Measurements from ENCODE around the gene C1orf74.
A peak's percentile ranks its signal among the peaks of the same experiment; 100 is the strongest.

C1orf74 gene

GRCh38 chr1:209784265-209785169, at the start of gene C1orf74:
Gene C1orf74, minus strand, starts transcription at chr1:209784559. Its CDS starts 925 bp downstream, at chr1:209783634.
- DNase-seq = peak; percentile 98

DNA sequence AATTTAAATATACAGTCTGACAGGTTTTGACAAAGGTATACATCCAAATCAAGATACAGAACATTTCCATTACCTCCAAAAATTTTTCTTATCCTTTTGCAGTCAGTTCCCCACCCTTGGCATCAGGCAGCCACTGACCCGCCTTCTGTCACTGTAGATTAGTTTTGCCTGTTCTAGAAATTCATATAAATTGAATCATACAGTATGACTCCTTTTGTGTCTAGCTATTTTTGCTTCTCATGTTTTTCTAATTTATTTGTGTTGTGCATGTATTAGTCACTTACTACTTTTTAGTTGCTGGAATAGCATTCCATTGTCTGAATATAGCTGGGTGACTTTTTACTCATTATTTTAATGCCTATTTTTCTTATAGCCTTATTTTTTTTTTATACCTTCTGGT, 47.3 kb upstream of the C1orf74 start:
- DNase-seq = no peak

- DNase-seq = no peak
These were observed 46.4 kb upstream of the C1orf74 start for GRCh38 chr1:209830722-209831121.

DNA sequence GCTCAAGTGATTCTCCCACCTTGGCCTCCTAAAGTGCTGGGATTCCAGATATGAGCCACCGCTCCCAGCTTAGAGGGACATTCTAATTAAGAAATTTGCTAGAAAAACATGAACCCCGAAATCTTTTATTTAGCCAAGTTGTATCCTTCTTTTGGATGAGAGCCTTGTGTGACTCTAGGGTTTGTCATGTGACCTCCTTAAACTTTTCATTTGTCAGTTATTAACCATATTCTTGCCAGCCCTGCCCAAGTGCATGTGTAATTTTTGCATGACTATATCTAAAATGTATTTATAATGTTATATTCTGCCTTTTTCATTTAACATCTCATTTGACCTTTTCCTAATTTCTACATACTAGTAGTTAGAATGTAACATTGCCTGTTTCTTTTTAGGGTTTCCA, 45.4 kb upstream of the C1orf74 start:
- no peak for DNase-seq

GRCh38 chr1:209827384-209828262, 43.3 kb upstream of the C1orf74 start, which contains the start of gene UTP25:
Gene UTP25, plus strand, starts transcription at chr1:209827972. Its CDS starts 92 bp downstream, at chr1:209828064.
- peak; percentile 86 for DNase-seq

GRCh38 chr1:209825591-209826434, 41.5 kb upstream of the C1orf74 start:
- DNase-seq = no peak

DNA sequence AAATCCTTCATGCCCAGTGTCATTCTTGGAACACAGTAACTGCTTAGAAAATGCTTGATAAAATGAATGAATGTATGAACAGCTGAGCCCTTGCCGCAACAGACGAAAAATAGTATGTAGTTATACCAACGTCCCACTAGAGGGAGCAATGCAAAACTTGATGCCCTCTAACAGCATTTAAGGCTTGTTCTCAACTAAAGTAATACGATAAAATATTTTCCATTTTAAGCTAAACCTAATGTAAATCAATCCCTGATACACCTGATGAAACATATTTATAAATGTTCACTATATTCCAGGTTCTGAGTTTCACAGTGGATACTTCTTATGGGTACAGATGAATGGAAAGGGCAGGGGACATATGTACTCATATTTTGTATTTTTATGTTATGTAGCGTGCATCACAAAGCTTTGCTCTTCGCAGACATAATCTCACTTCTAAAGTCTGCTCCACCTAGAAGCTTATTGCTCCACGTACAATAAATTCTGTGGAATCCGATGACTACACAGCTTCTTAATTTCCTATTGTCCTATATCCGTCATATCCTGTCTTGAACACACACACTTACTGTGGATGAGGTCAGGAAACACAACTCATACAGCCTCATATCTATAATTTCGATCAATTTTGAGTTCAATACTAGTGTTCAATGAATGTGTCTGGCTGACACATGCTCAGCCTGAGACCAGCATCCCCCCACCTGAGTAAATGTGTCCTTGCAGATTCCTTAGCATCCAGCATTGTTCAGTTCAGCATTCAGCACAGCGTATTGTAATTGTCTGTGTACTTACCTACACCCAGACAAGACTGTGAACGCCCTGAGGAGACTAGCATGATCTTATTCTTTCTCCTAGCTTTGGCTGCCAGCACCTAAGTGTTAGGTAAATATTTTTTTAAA, 39.0 kb upstream of the C1orf74 start:
- no peak for DNase-seq

DNA sequence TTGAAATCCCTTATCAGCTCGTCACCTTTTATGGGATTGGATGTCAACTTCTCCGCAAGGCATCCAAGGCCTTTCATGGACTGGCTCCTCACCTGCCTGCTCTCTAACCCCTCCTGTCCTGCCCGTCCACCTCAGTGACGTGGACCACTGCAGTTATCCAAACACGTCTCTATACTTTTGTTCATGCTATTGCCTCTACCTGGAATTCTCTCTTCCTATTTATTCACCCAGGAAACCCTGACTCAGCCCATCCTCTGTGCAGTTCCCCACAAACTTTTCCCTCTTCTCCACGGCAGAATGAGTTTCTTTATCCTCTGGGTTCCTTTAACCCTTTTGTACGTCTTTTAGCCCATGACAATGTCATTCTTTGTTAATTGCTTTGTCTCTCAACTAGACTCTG, 38.3 kb upstream of the C1orf74 start:
- DNase-seq = no peak

GRCh38 chr1:209820986-209821385, 36.6 kb upstream of the C1orf74 start:
- DNase-seq = no peak

DNA sequence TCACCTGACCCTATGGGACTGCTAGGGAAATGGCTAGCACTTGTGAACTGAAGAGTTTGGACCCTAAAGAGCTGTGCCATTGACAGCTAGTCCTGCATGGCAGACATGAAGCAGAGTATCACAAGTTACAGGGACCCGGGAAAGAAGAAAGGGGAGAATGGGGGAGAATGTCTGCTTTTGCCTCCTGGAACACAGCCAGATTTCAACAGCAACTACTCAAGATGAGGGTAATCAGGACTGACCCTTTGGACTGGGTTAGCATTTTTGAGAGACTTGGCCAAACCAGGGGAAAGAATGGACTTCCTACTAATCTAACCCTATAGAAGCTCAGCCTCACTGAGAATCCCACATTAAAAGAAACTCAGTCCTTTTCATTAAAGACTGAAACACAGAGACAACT, 34.7 kb upstream of the C1orf74 start:
- DNase-seq = no peak

DNA sequence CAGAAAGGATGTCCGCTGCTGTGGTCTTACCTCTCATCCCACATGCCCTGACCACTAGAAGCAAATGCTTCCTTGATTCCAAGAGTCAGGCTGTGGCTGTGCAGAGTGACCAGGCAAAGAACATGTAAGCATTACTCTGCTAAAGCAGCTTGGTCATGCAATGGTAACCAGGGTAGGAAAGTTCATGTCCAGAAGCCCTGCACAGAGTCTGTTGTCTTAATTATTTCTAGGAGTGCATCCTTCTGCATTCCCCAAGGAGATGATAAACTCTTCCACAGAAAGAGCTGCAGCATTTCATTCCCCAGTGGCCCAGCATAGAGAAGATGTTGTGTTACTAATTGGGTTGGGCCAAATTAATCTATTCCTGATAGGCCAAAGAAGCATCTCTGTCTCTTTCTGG, 33.3 kb upstream of the C1orf74 start:
- DNase-seq = no peak

- no peak for DNase-seq
These were observed 32.6 kb upstream of the C1orf74 start for GRCh38 chr1:209816923-209817322.

DNA sequence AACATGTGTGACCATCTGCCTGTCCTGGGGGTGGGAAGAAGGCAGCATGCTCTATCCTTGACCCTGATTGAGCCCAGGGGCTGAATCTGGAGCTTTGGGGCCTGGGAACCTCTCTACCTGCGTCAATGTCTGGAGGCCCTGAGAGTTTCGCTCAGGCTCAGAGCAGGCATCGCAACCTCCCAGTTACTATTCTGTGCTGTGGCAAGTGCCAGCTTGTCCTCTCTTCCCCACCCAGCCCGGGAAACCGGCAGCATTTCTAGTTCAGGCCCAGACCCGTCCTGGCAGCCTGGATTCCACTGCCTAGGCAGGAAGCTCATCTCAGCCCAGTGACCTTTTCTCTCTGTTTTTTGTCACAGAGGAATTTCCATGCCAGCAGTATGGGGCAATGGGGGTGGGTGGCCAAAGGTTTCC, 31.6 kb upstream of the C1orf74 start:
- no peak for DNase-seq

DNA sequence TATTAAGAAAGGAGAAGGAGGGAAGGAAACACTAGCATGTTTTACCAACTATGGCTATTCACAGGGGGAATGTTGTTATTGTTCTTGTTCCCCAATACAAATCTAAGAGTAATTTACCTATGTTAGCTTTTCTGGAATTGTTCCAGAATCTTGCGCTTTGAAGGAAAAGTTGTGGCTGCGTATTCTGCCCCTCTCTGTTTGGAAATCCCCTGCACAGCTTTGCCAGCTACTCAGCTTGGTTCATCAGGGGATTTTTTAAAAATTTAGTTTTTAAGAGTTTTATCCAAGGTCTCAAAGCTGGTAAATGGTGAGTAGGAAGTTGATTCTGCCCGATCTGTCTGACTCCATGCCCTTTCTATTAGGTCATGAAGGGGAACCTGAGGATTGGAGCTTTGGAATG, 31.1 kb upstream of the C1orf74 start:
- no peak for DNase-seq

- no peak for DNase-seq
These were observed 29.5 kb upstream of the C1orf74 start for GRCh38 chr1:209813902-209814301.

GRCh38 chr1:209810783-209811182, 26.4 kb upstream of the C1orf74 start:
- DNase-seq = no peak

DNA sequence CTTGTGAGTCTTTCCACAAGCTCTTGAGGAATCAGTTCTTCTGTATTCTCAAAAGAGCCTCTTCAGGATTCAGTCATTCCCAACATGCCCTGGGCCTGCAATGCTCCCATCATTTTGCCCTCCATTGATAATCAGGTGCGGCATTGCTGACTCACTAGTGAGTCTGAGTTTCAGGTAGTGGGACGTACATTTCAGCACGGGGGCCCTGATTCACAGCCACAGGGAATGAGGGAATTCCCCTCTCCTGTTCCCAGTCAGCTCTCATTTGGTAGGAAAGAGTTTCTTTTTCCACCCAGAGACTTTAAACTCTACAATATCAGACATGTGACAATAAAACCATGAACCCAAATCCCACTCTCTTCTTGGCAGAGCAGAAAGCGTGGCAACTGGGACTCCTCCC, 25.3 kb upstream of the C1orf74 start:
- no peak for DNase-seq

DNA sequence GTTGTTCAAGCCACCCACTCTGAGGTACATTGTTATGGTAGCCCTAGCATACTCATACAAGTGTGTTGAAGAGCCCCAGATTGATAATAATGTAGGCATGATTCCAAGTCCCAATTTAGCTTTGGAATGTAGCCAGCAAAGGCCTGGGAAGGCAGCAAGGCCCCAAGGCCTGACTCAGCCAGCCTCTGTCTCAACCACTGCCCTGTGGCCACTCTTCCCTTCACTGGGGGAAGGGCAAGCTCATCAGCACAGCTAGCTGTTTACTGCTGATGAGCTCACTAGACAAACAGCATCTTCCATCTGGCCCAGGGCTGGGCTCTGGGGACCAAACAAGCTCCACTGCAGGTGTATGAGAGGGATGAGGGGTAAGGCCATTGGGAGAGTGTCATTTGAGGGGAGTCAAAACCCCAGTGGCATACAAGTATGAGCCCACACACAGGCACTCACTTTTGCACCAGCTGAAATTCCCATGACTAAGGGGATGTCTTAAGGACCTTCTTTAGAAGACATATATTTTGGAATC, 23.8 kb upstream of the C1orf74 start:
- DNase-seq = peak; percentile 82

DNA sequence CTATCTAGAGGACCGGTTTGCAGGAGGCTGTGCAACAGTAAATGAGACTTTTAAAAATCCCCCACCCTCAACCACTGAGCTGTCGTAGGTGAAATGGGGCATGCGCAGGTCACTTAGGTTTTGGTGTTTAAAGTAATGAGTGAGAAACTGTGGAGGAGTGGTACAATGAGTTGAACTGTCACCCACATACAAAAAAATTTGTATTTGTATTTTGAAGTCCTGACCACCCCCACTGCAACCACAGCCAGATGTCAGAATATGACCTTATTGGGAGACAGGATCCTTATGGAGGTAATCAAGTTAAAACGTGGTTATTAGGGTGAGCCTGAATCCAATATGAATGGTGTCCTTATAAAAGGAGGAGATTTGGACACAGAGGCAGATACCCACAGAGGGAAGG, 23.1 kb upstream of the C1orf74 start:
- DNase-seq = no peak

DNA sequence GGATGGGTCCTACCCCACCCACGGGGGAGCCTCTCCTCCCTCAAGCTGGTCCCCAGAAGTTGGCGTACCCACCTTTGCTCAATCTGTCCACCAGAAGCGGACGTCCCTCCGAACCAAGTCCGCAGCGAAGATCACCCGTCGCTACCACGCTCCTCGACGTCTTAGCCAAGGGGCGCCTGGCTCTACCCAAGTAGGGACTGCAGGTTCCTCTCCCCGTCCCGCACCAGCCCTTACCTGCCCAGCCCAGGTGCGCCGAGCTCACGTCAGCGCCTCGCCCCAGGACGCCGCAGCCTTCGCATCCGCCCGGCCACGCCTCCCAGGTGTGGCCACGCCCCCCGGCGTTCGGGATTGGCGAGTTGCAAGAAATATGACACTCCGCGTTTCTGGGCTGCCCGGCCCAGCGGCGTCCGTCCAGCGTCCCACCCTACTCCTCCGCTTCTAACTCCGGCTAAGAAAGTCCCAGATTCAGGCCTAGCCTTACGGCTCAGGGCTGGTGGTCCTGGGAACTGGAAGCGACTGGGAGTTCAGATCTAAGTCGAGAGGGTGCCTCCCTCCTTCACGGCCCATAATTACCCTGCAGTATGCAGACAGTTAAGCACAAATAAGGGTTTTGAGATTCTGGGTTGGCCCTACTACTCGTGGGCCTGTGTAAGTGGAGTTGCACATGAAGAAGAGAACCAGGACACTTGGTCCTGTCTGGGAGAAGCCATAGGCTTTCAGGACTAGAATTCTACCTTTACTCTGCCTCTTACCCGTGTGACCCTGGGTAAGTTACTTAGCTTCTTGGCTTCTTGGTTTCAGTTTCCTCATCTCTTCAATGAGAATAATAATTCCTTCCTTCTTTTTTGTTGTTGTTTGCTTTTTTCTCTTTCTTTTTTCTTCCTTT, 21.8 kb upstream of the C1orf74 start, which contains the start of gene IRF6:
Gene IRF6 (minus strand): TSS at position 268 of the 886 bp plus-strand sequence. CDS start 4,729 bp downstream, outside the sequence.
- DNase-seq = peak; percentile 85
